PC-9 (cell line): ENCODE data around the gene TBX15.

ENCODE experiments used
- CTCF ChIP-seq: fragments of 200-600 bp; sonication (generic); conservative IDR thresholded peaks from 2 replicates; pipeline ENCODE4 v1.6.1; 2017; ENCODE audit warnings: mixed run types, antibody characterized with exemption, mild to moderate bottlenecking, moderate library complexity
- EZH2 ChIP-seq: fragments of 200-600 bp; sonication (generic); IDR thresholded peaks from 2 replicates; pipeline ENCODE4 v1.8.0; 2017; ENCODE audit warnings: antibody characterized with exemption, low read depth

- no peak for TF ChIP-seq CTCF
- no peak for TF ChIP-seq EZH2
Observed at GRCh38 chr1:118944546-118944945, 43.6 kb downstream of the TBX15 start.
